HCT116 (cell line): ENCODE data around the gene EXD3. TPM values are rescaled to one million over a fixed set of nuclear protein-coding genes. Genes with fewer than 3 reads are reported as not detected.

Experiments used
- ATAC-seq: fragments of 200-7000 bp; cut with Tn5 transposase; 2 replicates; pipeline ENCODE4 v1.9.1; 2020; ENCODE audit warnings: mild to moderate bottlenecking, moderate library complexity
- BruUV-seq: library from RNA; stranded (reverse); fragments of 400-500 nt; replicated peaks from 2 replicates; lab custom pipeline; 2021; lab: Mats Ljungman, UMichigan
- CTCF ChIA-PET: fragments of 300-600 bp; sonication (Branson Sonifier 250); formaldehyde crosslinking; loops from one replicate; lab custom pipeline; 2021; ENCODE audit warnings: antibody characterized with exemption; lab: Charles Lee
- POLR2A ChIA-PET: fragments of 300-600, 350-600 bp; sonication (Branson Sonifier 250); formaldehyde crosslinking; loops from one replicate; lab custom pipeline; 2021; ENCODE audit warnings: antibody characterized with exemption; lab: Charles Lee
- RAD21 ChIA-PET, 2 experiments: fragments of 300-600 bp; sonication (Branson Sonifier 250); formaldehyde crosslinking; loops; one replicate each; lab custom pipeline; 2023; ENCODE audit warnings: low total read pairs in 2 of 2; ENCODE audit not compliant: uncharacterized antibody in 2 of 2, unreplicated experiment in 2 of 2, low non-redundant PET in 1 of 2; lab: Charles Lee
- DNase-seq: peaks from one replicate; pipeline ENCODE4 v3.0.0-alpha.2; 2010; ENCODE audit warnings: low read depth, low spot score
- H2AFZ ChIP-seq: fragments of 200-600 bp; shearing (Covaris generic), sonication (generic); 2 replicates; pipeline ENCODE4 v1.6.1; 2017; ENCODE audit warnings: low read depth, mixed run types, mixed read lengths, antibody characterized with exemption, low read length; ENCODE audit not compliant: poor library complexity, severe bottlenecking
- H3K27ac ChIP-seq: 2 replicates; pipeline ENCODE4 v1.5.1; 2012; ENCODE audit warnings: low read depth, low read length
- H3K27me3 ChIP-seq: fragments of 200-600 bp; sonication (generic); 2 replicates; pipeline ENCODE4 v1.6.1; 2016; ENCODE audit warnings: mixed run types, low read length, mixed read lengths; ENCODE audit not compliant: insufficient read depth
- H3K36me3 ChIP-seq, 2 experiments: fragments of 200-500 bp in 1 of 2; fragments of 200-600 bp in 1 of 2; sonication (Bioruptor generic) in 1 of 2; sonication (generic) in 1 of 2; 2 replicates each; pipeline versions ENCODE4 v1.5.1 to v1.6.1; 2014 to 2016; ENCODE audit warnings: low read length in 2 of 2, inconsistent platforms in 1 of 2, mixed read lengths in 1 of 2, mixed run types in 1 of 2; ENCODE audit not compliant: insufficient read depth in 2 of 2, control insufficient read depth in 1 of 2
- H3K4me1 ChIP-seq, 2 experiments: fragments of 200-600 bp in 1 of 2; sonication (generic) in 1 of 2; 2 replicates each; pipeline versions ENCODE4 v1.5.1 to v1.6.1; 2012 to 2017; ENCODE audit warnings: low read length in 2 of 2, inconsistent platforms in 1 of 2, mild to moderate bottlenecking in 1 of 2, mixed read lengths in 1 of 2, mixed run types in 1 of 2, moderate library complexity in 1 of 2; ENCODE audit not compliant: insufficient read depth in 2 of 2, control insufficient read depth in 1 of 2
- H3K4me2 ChIP-seq: fragments of 200-600 bp; sonication (generic); 2 replicates; pipeline ENCODE4 v1.6.1; 2017; ENCODE audit warnings: mixed run types, low read length, mixed read lengths
- H3K4me3 ChIP-seq, 2 experiments: fragments of 200-600 bp in 1 of 2; sonication (generic) in 1 of 2; replicated peaks in 1 of 2; 2 replicates each; pipeline ENCODE4 v1.5.1; 2011 to 2016; ENCODE audit warnings: low read length in 2 of 2, control low read depth in 1 of 2, low read depth in 1 of 2, mild to moderate bottlenecking in 1 of 2, mixed read lengths in 1 of 2, mixed run types in 1 of 2
- H3K79me2 ChIP-seq: fragments of 200-600 bp; sonication (generic); 2 replicates; pipeline ENCODE4 v1.6.1; 2017; ENCODE audit warnings: mild to moderate bottlenecking, mixed run types, low read length, moderate library complexity, mixed read lengths; ENCODE audit not compliant: insufficient read depth
- H3K9ac ChIP-seq: fragments of 200-600 bp; sonication (generic); 2 replicates; pipeline ENCODE4 v1.6.1; 2016; ENCODE audit warnings: low read length, mixed read lengths
- H3K9me2 ChIP-seq: fragments of 200-600 bp; sonication (generic), shearing (Covaris generic); 2 replicates; pipeline ENCODE4 v1.6.1; 2017; ENCODE audit warnings: mixed run types, mild to moderate bottlenecking, moderate library complexity; ENCODE audit not compliant: insufficient read depth
- H3K9me3 ChIP-seq, 2 experiments: fragments of 200-500 bp in 1 of 2; fragments of 200-600 bp in 1 of 2; sonication (Bioruptor generic) in 1 of 2; sonication (generic) in 1 of 2; 2 replicates each; pipeline ENCODE4 v1.6.1; 2014 to 2017; ENCODE audit warnings: low read length in 2 of 2, mixed read lengths in 2 of 2, inconsistent platforms in 1 of 2, low read depth in 1 of 2, mild to moderate bottlenecking in 1 of 2, mixed run types in 1 of 2, moderate library complexity in 1 of 2; ENCODE audit not compliant: control insufficient read depth in 1 of 2, insufficient read depth in 1 of 2
- H4K20me1 ChIP-seq: fragments of 200-600 bp; sonication (generic), shearing (Covaris generic); 2 replicates; pipeline ENCODE4 v1.6.1; 2017; ENCODE audit warnings: mixed run types, mild to moderate bottlenecking, moderate library complexity; ENCODE audit not compliant: insufficient read depth
- EZH2 ChIP-seq: fragments of 200-600 bp; sonication (generic); IDR thresholded peaks from 2 replicates; pipeline ENCODE4 v1.6.1; 2017; ENCODE audit warnings: antibody characterized with exemption, mixed run types
- FOSL1 ChIP-seq: IDR thresholded peaks from 2 replicates; pipeline ENCODE4 v1.6.1; 2012; ENCODE audit warnings: low read depth
- JUND ChIP-seq: IDR thresholded peaks from 2 replicates; pipeline ENCODE4 v1.6.1; 2012
- intact Hi-C: fragments of 100-400 bp; cut with micrococcal nuclease; formaldehyde crosslinking; loops from 2 replicates; pipeline ENCODE4 v1.10.0; 2022
- total RNA-seq: library from RNA; stranded (reverse); gene quantifications from one replicate; pipeline ENCODE4 v1.2.1, GENCODE V29; 2021; ENCODE audit not compliant: unreplicated experiment
- TF ChIP-seq, protein P1 (sequence below): IDR thresholded peaks from 2 replicates; pipeline ENCODE4 v1.6.1; 2011; ENCODE audit warnings: mild to moderate bottlenecking, low read length, moderate library complexity; ENCODE audit not compliant: insufficient replicate concordance; ENCODE audit errors: extremely low read depth

The EXD3 gene
- total RNA-seq, 1 experiment from 2014 or later = 25.4 TPM

GRCh38 chr9:137280474-137281344 is 142.3 kb downstream of the EXD3 start:
- Histone ChIP-seq H3K4me3 (no peak overlapping the region), H3K4me2 (no peak overlapping the region), H3K9ac (no peak overlapping the region)

More at GRCh38 chr9:137280474-137281344, 142.3 kb downstream of the EXD3 start:
- Histone ChIP-seq H3K9me3 (no peaks in the 10 kb centered on the region), H3K27me3 (no peaks in the 10 kb centered on the region), H3K27ac (no peak overlapping the region; the same call in 1 of the 2 replicates), H4K20me1 (no peaks in the 10 kb centered on the region), H2AFZ (no peak overlapping the region), H3K36me3 (peaks cover 0 to 13% of the 10 kb centered on the region in 2 experiments; a peak in 3 of 4 replicates), H3K9me2 (no peaks in the 10 kb centered on the region), H3K79me2 (peaks cover 34% of the 10 kb centered on the region), H3K4me1 (peaks cover 14 to 25% of the 10 kb centered on the region in 2 experiments)
- DNase-seq (no peak), ATAC-seq (no peak)
- CTCF ChIA-PET = no interaction called here
- POLR2A ChIA-PET = no interaction called here
- RAD21 ChIA-PET = no interaction called here
- intact Hi-C loops = loop anchor here (10.0 kb wide), 1 partner anchor 244 kb away; no protein-coding TSS in a partner anchor
- no peak for TF ChIP-seq EZH2
- TF ChIP-seq FOSL1 = no peak
- no peak for TF ChIP-seq JUND
- TF ChIP-seq, protein P1, sequence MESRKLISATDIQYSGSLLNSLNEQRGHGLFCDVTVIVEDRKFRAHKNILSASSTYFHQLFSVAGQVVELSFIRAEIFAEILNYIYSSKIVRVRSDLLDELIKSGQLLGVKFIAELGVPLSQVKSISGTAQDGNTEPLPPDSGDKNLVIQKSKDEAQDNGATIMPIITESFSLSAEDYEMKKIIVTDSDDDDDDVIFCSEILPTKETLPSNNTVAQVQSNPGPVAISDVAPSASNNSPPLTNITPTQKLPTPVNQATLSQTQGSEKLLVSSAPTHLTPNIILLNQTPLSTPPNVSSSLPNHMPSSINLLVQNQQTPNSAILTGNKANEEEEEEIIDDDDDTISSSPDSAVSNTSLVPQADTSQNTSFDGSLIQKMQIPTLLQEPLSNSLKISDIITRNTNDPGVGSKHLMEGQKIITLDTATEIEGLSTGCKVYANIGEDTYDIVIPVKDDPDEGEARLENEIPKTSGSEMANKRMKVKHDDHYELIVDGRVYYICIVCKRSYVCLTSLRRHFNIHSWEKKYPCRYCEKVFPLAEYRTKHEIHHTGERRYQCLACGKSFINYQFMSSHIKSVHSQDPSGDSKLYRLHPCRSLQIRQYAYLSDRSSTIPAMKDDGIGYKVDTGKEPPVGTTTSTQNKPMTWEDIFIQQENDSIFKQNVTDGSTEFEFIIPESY = no peak
- BruUV-seq = no TSS peak
